ENCODE data around the gene PXDN. TPM values are rescaled to one million over a fixed set of nuclear protein-coding genes. Genes with fewer than 3 reads are reported as not detected.
A peak's percentile ranks its signal among the peaks of the same experiment; 100 is the strongest.

The PXDN gene
- total and polyA plus RNA-seq, 8 donors: 2.0 to 21.1 (median 4.2) TPM

- FAIRE-seq (no peak), ATAC-seq (no peak), DNase-seq (peak in 1 of 6 donors; percentile 33)
- WGBS, 2 donors: 46 to 59% methylated on average over 11 of the region's 11 CpGs
- no peaks in the 10 kb centered on the region for H3K36me3 ChIP-seq
- H3K27ac ChIP-seq: no peak overlapping the region
- intact Hi-C loops (cut with DNase I): no loop called here
- H3K4me1 ChIP-seq: no peaks in the 10 kb centered on the region
- TF ChIP-seq CTCF (IDR thresholded peaks at IDR 0.05): no peak
- H3K4me3 ChIP-seq: no peak overlapping the region
- no peaks in the 10 kb centered on the region for H3K9me3 ChIP-seq
- H3K27me3 ChIP-seq: no peaks in the 10 kb centered on the region
These were observed 105.9 kb downstream of the PXDN start for GRCh38 chr2:1638281-1638860.

- no peak overlapping the region for H3K27ac ChIP-seq
- intact Hi-C loops (cut with DNase I): no loop called here
- FAIRE-seq: no peak
- H3K9me3 ChIP-seq: no peaks in the 10 kb centered on the region
- TF ChIP-seq CTCF (IDR thresholded peaks at IDR 0.05): no peak
- no peak for ATAC-seq
- H3K27me3 ChIP-seq: no peaks in the 10 kb centered on the region
- DNase-seq: peak in 1 of 6 donors; percentile 27
- 52 to 60% methylated on average over 13 of the region's 13 CpGs for WGBS, 2 donors
- H3K4me3 ChIP-seq: no peak overlapping the region
- H3K4me1 ChIP-seq: no peaks in the 10 kb centered on the region
- no peaks in the 10 kb centered on the region for H3K36me3 ChIP-seq
These were observed 107.4 kb downstream of the PXDN start for GRCh38 chr2:1636791-1637415.

- intact Hi-C loops (cut with DNase I): no loop called here
- Histone ChIP-seq H3K36me3 (no peaks in the 10 kb centered on the region), H3K4me3 (no peak overlapping the region), H3K27me3 (no peaks in the 10 kb centered on the region), H3K4me1 (no peaks in the 10 kb centered on the region), H3K27ac (no peak overlapping the region), H3K9me3 (no peaks in the 10 kb centered on the region)
- no peak for TF ChIP-seq CTCF (IDR thresholded peaks at IDR 0.05)
- ATAC-seq (no peak), DNase-seq (no peak), FAIRE-seq (no peak)
- WGBS, 2 donors: 68 to 83% methylated on average over 11 of the region's 11 CpGs
These were observed 108.5 kb downstream of the PXDN start for GRCh38 chr2:1635823-1636222.

- ATAC-seq (no peak), DNase-seq (no peak), FAIRE-seq (no peak)
- Histone ChIP-seq H3K4me1 (no peaks in the 10 kb centered on the region), H3K9me3 (no peaks in the 10 kb centered on the region), H3K4me3 (no peak overlapping the region), H3K27ac (no peak overlapping the region), H3K27me3 (peaks cover 0 to 4% (median 2%) of the 10 kb centered on the region in 4 donors), H3K36me3 (no peaks in the 10 kb centered on the region)
- WGBS, 2 donors: 83 to 92% methylated on average over 11 to 12 of the region's 12 CpGs
- no peak for TF ChIP-seq CTCF (IDR thresholded peaks at IDR 0.05)
- intact Hi-C loops (cut with DNase I): no loop called here
These were observed 109.5 kb downstream of the PXDN start for GRCh38 chr2:1634681-1635341.
